Activated gamma-delta T cell (primary cell): Measurements from ENCODE around the gene DENND5A.
"Not testable (repeated sequence)": the region's sequence is repeated elsewhere in the genome, so short reads cannot be mapped to it uniquely, and the experiment has no call there.

Source experiments
- DNase-seq: peaks from one replicate; lab custom pipeline; 2025; lab: John Stamatoyannopoulos, UW

Gene DENND5A

GRCh38 chr11:9176550-9176949 is 88.6 kb downstream of the DENND5A start:
- no peak for DNase-seq

- no peak for DNase-seq
Observed at GRCh38 chr11:9176136-9176535, 89.0 kb downstream of the DENND5A start.

GRCh38 chr11:9172389-9172788 is 92.8 kb downstream of the DENND5A start:
- DNase-seq: no peak

- DNase-seq: no peak
Observed at GRCh38 chr11:9170450-9170849, 94.7 kb downstream of the DENND5A start.

- no peak for DNase-seq
Observed at GRCh38 chr11:9169595-9170295, 95.4 kb downstream of the DENND5A start.

- DNase-seq: not testable (repeated sequence)
Observed at GRCh38 chr11:9161991-9162390, 103.2 kb downstream of the DENND5A start.

- DNase-seq: no peak
Observed at GRCh38 chr11:9160166-9160565, 105.0 kb downstream of the DENND5A start.

- no peak for DNase-seq
Observed at GRCh38 chr11:9158898-9159391, 106.2 kb downstream of the DENND5A start.

- DNase-seq: no peak
Observed at GRCh38 chr11:9155930-9156329, 109.2 kb downstream of the DENND5A start.

- no peak for DNase-seq
Observed at GRCh38 chr11:9153651-9154050, 111.5 kb downstream of the DENND5A start.

GRCh38 chr11:9151631-9152030 is 113.5 kb downstream of the DENND5A start:
- no peak for DNase-seq

GRCh38 chr11:9150926-9151325 is 114.2 kb downstream of the DENND5A start:
- DNase-seq: no peak

GRCh38 chr11:9150501-9150900 is 114.6 kb downstream of the DENND5A start:
- no peak for DNase-seq

- no peak for DNase-seq
Observed at GRCh38 chr11:9148727-9149126, 116.4 kb downstream of the DENND5A start.

- DNase-seq: no peak
Observed at GRCh38 chr11:9148035-9148434, 117.1 kb downstream of the DENND5A start.

GRCh38 chr11:9146477-9146876 is 118.7 kb downstream of the DENND5A start:
- DNase-seq: no peak

- DNase-seq: no peak
Observed at GRCh38 chr11:9145283-9145682, 119.9 kb downstream of the DENND5A start.

- no peak for DNase-seq
Observed at GRCh38 chr11:9144828-9145227, 120.3 kb downstream of the DENND5A start.

GRCh38 chr11:9143721-9144120 is 121.4 kb downstream of the DENND5A start:
- DNase-seq: no peak

GRCh38 chr11:9142732-9143131 is 122.4 kb downstream of the DENND5A start:
- no peak for DNase-seq

- DNase-seq: no peak
Observed at GRCh38 chr11:9141186-9141585, 124.0 kb downstream of the DENND5A start.

GRCh38 chr11:9139628-9140357 is 125.4 kb downstream of the DENND5A start:
- DNase-seq: no peak
